HG03469 (cell line): ENCODE data around the gene OSBPL2.

Experiments
- ATAC-seq: cut with Tn5 transposase; IDR thresholded peaks from one replicate; pipeline ENCODE4 v1.9.1; 2021; ENCODE audit warnings: mild to moderate bottlenecking, moderate library complexity, moderate number of reproducible peaks; ENCODE audit not compliant: unreplicated experiment

The OSBPL2 gene

DNA sequence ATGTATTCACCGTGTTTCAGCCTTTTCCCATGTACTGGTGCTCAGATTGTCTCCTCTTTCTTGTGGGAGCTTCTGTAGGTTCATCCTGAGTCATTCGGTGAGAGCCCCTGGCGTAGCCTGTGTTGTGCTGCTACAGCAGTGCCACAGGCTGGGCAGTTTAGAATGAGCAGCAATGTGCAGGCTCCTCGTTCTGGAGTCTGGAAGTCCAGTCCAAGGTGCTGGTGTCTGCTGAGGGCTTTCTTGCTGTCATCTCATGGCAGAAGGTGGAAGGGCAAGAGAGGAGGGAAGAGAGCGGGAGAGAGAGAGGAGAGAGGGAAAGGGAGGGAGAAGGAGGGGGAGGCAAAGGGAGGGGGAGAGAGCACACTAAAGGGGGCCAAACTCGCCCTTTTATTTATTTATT lies 15.1 kb downstream of the OSBPL2 start:
- ATAC-seq: no peak

GRCh38 chr20:62254021-62254724 lies 15.9 kb downstream of the OSBPL2 start:
- no peak for ATAC-seq

- ATAC-seq: no peak
Measured at GRCh38 chr20:62255976-62256375, 17.7 kb downstream of the OSBPL2 start.

DNA sequence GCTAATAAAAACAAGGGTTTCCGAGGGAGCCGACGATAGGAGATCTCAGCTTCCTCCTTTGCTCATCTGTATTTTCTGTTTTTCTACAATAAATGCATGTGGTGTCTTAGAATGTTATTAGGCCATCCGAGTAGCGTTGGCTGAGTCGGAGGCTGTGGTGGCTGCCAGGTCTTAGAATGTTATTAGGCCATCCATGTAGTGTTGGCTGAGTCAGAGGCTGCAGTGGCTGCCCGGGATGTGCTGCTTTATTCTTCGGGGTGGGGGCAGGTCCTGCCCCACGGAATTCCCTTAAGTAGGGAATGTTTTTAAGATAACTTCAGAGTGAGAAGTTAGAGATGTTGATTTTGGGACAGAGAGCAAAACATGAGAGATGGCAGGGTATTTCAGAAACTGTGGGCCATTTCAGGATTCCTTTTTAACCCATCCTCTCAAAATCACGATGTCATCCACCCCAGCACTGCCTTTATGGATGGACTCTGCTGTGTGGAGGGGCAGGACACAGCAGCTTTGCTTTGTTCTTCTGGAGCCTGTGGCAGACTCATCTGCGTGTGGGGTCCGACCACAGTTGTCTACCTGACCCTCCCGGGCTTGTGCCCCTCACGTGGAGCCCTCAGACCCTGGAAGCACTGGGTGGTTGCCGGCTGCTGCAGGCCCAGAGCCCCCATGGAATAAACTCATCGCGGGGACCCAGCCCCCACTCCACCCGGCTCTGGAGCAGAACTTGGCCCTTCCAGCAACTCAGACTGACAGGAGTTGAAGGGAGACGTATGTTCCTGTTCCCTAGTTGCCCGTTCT lies 20.4 kb downstream of the OSBPL2 start:
- no peak for ATAC-seq

DNA sequence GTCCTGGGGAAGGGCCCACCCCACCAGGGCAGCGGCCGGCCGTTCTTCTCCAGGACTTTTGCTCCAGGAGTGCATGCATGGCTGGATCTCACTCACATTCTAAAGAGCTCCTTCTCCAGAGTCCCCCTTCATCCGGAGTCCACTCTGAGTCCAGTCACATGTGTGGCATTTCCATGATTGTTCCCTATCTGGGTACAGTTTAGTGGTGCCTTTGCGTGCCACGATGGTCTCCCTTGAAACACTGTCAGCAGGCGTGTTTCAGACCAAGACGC lies 20.9 kb downstream of the OSBPL2 start:
- ATAC-seq: no peak

DNA sequence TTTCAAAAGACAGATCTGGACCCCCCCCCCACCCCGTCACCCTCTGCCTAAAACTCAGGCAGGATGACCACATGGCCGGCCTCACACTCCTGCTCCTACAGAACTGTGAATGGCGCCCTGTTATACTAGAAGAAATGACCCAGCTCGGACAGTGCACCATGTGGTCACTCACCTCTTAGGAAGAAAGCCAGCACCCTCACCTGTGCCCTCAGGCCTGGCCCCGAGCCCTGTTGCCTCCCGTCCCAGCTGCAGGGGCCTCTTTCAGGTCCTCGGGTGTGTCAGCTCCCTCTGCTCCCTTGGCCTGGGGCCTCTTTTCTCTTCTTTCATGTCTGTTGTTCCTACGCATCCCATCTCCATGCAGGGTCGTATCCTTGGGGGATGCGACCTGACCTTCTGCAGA lies 23.7 kb downstream of the OSBPL2 start:
- no peak for ATAC-seq

- no peak for ATAC-seq
Measured at GRCh38 chr20:62263396-62263795, 25.1 kb downstream of the OSBPL2 start.

- ATAC-seq: no peak
Measured at GRCh38 chr20:62265365-62265764, 27.0 kb downstream of the OSBPL2 start.

DNA sequence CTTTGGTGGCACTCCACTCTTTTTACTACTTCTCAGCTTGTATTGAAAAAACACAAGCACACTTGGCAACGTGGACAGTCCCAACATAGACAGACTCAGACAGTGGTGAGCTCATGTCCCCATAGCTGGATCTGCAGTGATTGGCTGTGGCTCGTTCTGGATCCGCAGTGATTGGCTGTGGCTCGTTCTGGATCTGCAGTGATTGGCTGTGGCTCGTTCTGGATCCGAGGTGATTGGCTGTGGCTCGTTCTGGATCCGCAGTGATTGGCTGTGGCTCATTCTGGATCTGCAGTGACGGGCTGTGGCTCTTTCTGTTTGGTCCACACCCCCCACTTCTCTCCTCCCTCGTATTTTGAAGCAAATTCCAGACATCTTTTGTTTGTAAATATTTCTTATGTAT lies 28.0 kb downstream of the OSBPL2 start:
- ATAC-seq: no peak

DNA sequence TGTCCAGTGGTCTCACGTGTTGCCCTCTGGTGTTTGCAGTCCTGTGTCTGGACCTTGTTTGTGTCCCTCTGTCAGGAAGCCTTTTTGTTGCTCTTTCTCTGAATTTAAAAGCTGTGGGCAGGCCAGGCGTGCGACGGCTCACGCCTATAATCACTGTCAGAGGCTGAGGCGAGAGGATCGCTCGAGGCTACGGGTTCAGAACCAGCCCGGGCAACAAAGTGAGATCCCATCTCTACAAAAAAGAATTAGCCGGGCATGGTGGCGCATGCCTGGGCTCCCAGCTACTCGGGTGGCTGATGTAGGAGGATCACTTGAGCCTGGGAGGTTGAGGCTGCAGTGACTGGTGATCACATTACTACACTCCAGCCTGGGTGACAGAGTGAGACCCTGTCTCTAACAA lies 28.5 kb downstream of the OSBPL2 start:
- no peak for ATAC-seq

DNA sequence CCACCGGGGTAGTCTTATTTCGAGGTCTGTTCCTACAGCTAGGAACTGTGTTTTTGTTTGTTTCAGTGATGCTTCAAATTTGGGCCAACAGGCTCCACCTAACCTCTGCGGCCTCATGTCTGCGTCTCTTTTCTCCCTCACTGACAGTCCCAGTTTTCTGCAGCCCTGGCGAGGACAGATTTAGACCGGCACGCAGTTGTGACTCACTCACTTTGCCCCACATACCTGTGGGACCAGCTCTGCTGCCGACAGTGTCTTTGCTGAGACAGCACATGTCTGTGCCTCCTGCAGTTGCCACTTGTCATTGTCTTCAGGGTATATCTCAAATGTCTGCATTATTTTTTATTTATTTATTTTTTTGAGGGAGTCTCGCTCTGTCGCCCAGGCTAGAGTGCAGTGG lies 29.2 kb downstream of the OSBPL2 start:
- no peak for ATAC-seq

DNA sequence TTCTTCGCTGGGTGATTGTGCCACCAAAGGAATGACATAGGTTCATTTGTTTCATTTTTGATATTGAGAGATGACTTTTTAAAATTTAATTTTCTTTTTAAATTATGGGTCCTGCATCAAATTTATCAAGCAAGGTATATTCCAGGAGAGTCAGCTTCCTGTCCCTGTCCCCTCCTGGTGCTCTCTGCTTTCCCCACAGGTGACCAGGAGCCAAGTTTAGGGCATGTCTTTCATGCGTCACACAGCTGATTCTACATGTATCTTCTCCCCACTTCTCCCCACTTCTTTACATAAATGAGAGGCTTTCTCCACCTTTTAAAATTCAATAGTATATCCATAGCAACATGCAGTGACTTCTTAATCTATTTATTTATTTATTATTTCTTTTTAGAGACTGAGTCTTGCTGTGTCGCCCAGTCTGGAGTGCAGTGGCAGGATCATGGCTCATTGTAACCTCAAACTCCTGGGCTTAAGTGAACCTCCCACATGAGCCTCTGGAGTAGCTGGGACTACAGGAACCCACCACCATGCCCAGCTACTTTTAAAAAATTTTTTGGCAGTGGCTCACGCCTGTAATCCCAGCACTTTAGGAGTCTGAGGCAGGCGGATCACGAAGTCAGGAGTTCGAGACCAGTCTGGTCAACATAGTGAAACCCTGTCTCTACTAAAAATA lies 30.0 kb downstream of the OSBPL2 start:
- no peak for ATAC-seq

DNA sequence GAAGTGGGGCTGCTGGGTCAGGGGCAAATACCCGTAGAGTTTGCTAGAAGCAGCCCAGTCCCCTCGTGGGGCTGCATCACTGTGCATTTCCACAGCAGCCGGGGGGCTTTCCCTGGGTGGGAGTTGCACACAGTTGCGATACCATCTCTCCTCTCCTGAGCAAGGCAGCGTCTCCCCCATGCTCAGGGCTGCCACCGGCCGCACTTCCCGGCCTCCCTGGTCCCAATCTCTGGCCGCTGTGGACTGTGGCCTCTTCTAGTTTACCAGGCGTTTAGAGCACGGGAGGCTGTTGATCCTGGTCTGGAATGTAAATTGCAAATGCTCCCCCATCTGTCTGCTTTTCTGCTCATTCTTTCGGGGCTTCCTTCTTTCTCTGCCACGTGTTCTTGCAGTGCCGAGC lies 31.1 kb downstream of the OSBPL2 start:
- ATAC-seq: no peak

DNA sequence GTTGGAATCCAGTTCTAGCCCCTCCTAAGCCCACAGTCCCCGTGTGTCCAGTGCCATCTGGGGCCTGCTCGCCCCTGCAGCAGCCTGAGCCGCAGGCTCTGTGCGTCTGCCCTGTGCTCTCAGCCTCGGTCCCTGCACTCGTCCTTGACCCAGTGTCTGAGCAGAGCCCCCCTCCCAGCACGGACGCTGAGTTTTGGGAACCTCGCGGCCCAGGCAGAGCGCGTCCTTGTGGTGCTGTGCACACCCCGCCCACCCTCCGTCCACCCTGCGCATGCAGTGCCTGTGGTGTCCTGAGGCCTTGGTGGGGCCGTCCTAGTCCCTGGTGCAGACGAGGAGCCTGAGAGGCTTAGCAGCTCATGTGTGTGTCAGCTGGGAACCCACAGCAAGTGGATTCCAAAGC lies 31.6 kb downstream of the OSBPL2 start:
- no peak for ATAC-seq

GRCh38 chr20:62272200-62272599 lies 33.9 kb downstream of the OSBPL2 start:
- no peak for ATAC-seq

DNA sequence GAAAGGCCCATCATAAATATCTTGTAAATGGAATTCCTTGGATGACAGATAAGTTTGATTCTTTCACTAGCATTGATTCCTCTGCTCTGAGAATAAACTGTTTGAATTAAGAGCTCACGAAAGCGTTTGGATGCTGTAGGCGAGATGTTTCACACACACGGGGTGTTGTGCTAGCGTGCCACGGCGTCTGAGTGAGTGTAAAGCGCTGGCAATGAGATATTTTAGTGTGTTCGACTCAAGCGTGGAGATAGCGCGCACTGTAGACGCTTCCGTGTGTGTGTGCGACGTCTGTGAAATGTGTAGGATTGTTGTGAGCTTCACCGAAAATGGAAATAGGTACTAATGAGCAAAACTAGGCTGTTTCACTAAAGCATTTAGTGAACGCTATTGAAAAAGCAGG lies 35.1 kb downstream of the OSBPL2 start:
- no peak for ATAC-seq

- no peak for ATAC-seq
Measured at GRCh38 chr20:62274332-62274950, 36.1 kb downstream of the OSBPL2 start.

GRCh38 chr20:62275219-62275618 lies 36.9 kb downstream of the OSBPL2 start:
- ATAC-seq: no peak

DNA sequence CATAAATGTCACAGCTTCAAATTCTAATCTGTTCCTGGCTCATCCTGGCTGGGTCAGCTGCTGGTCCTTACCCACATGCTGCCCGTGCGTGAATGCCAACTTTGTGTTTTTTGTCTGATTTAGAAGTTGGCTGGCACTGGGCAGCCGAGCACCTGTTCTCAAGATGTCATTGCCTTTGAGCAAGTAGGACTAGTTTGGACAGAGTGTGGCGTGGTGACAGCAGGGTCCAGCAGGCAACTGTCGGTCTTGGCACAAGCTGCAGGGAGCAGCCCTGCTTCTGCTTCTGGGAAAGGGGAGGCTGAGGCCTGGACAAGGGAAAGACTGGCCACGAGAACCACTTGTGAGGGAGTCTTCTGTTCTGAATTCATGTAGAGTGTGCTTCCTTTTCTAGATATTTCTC lies 38.1 kb downstream of the OSBPL2 start:
- no peak for ATAC-seq

GRCh38 chr20:62277253-62277652 lies 38.9 kb downstream of the OSBPL2 start:
- ATAC-seq: no peak

DNA sequence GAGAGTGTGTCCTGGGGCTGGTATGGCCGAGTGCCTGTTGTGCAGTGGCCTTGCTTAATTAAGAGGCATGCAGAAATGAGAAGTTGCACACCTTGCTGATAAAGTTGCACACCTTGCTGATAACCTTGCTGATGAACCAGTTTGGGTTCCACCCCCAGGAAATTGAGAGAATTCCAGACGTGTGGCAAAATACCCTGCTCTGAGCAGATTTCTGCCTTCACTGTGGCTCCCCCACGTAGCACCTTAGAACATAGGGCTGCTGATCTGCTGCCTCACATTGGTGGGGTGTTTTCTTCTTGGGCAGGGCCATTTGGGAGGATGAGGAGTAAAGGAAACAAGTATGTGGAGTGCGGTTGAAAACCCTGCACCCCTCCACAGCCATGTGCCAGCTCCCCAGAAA lies 42.0 kb downstream of the OSBPL2 start:
- no peak for ATAC-seq
